ENCODE measurements around the gene PKP2. TPM values are rescaled to one million over a fixed set of nuclear protein-coding genes. Genes with fewer than 3 reads are reported as not detected.

Gene PKP2
- total and polyA plus RNA-seq, 2 of the 13 experiments (the other 11 are each of a cell fraction or from before 2014, with no cell fraction given): 15.1 to 25.3 TPM

DNA sequence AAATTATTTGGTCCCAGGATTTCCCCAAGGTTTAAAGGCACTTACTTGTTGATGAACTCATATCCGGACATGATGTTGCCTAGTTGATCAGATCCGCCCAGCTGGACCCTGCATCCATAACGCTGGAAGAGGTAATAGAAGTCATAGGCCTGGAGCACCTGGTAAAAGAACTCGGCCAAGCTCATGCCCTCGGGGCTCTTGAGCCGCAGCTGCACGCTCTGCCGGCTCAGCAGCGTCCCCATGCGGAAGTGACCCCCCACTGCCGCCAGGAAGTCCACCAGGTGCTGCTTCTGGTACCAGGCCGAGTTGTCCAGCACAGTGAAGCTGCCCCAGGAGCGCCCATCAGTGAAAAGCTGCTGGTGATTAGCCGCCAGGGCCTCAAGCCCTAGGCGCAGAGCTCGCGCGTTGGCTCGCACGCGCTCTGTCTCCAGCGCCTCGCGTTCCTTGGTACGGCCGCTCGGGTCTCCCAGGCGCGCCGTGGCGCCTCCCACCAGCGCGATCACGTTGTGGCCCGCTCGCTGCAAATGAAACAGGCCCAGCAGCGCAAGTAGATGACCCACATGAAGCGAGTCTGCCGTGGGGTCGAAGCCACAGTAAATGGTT is 141.4 kb downstream of the PKP2 start (continued):
- TF ChIP-seq, protein P1, sequence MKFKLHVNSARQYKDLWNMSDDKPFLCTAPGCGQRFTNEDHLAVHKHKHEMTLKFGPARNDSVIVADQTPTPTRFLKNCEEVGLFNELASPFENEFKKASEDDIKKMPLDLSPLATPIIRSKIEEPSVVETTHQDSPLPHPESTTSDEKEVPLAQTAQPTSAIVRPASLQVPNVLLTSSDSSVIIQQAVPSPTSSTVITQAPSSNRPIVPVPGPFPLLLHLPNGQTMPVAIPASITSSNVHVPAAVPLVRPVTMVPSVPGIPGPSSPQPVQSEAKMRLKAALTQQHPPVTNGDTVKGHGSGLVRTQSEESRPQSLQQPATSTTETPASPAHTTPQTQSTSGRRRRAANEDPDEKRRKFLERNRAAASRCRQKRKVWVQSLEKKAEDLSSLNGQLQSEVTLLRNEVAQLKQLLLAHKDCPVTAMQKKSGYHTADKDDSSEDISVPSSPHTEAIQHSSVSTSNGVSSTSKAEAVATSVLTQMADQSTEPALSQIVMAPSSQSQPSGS (CRISPR knock-in tag; IDR thresholded peaks at IDR 0.05): no peak
- TF ChIP-seq, protein P2, sequence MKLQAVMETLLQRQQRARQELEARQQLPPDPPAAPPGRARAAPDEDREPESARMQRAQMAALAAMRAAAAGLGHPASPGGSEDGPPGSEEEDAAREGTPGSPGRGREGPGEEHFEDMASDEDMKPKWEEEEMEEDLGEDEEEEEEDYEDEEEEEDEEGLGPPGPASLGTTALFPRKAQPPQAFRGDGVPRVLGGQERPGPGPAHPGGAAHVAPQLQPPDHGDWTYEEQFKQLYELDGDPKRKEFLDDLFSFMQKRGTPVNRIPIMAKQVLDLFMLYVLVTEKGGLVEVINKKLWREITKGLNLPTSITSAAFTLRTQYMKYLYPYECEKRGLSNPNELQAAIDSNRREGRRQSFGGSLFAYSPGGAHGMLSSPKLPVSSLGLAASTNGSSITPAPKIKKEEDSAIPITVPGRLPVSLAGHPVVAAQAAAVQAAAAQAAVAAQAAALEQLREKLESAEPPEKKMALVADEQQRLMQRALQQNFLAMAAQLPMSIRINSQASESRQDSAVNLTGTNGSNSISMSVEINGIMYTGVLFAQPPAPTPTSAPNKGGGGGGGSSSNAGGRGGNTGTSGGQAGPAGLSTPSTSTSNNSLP (IDR thresholded peaks at IDR 0.05; ENCODE audit: low read depth, low read length): no peak
- TF ChIP-seq FOXP1 (IDR thresholded peaks at IDR 0.05) (no peak), FOXP1 (CRISPR knock-in tag; IDR thresholded peaks at IDR 0.05) (no peak), ZNF841 (CRISPR knock-in tag; IDR thresholded peaks at IDR 0.05; ENCODE audit: borderline replicate concordance) (no peak), ZNF510 (CRISPR knock-in tag; IDR thresholded peaks at IDR 0.05; ENCODE audit: low read depth) (0 out of 2 replicates have a peak, but pooled peaks have one; percentile 34), RAD21 (CRISPR knock-in tag; IDR thresholded peaks at IDR 0.05) (peak; percentile 59), BORCS8-MEF2B (CRISPR knock-in tag; IDR thresholded peaks at IDR 0.05) (no peak)
- TF ChIP-seq, protein P3, sequence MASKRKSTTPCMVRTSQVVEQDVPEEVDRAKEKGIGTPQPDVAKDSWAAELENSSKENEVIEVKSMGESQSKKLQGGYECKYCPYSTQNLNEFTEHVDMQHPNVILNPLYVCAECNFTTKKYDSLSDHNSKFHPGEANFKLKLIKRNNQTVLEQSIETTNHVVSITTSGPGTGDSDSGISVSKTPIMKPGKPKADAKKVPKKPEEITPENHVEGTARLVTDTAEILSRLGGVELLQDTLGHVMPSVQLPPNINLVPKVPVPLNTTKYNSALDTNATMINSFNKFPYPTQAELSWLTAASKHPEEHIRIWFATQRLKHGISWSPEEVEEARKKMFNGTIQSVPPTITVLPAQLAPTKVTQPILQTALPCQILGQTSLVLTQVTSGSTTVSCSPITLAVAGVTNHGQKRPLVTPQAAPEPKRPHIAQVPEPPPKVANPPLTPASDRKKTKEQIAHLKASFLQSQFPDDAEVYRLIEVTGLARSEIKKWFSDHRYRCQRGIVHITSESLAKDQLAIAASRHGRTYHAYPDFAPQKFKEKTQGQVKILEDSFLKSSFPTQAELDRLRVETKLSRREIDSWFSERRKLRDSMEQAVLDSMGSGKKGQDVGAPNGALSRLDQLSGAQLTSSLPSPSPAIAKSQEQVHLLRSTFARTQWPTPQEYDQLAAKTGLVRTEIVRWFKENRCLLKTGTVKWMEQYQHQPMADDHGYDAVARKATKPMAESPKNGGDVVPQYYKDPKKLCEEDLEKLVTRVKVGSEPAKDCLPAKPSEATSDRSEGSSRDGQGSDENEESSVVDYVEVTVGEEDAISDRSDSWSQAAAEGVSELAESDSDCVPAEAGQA (IDR thresholded peaks at IDR 0.05; ENCODE audit: low read depth): no peak
- TF ChIP-seq, protein P3 (CRISPR knock-in tag; IDR thresholded peaks at IDR 0.05; ENCODE audit: borderline replicate concordance): no peak
- TF ChIP-seq, protein P4, sequence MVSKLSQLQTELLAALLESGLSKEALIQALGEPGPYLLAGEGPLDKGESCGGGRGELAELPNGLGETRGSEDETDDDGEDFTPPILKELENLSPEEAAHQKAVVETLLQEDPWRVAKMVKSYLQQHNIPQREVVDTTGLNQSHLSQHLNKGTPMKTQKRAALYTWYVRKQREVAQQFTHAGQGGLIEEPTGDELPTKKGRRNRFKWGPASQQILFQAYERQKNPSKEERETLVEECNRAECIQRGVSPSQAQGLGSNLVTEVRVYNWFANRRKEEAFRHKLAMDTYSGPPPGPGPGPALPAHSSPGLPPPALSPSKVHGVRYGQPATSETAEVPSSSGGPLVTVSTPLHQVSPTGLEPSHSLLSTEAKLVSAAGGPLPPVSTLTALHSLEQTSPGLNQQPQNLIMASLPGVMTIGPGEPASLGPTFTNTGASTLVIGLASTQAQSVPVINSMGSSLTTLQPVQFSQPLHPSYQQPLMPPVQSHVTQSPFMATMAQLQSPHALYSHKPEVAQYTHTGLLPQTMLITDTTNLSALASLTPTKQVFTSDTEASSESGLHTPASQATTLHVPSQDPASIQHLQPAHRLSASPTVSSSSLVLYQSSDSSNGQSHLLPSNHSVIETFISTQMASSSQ (IDR thresholded peaks at IDR 0.05; ENCODE audit: low read depth): no peak
- TF ChIP-seq, protein P4 (CRISPR knock-in tag; IDR thresholded peaks at IDR 0.05; ENCODE audit: borderline replicate concordance): 0 out of 2 replicates have a peak, but pooled peaks have one; percentile 47
- TF ChIP-seq, protein P5, sequence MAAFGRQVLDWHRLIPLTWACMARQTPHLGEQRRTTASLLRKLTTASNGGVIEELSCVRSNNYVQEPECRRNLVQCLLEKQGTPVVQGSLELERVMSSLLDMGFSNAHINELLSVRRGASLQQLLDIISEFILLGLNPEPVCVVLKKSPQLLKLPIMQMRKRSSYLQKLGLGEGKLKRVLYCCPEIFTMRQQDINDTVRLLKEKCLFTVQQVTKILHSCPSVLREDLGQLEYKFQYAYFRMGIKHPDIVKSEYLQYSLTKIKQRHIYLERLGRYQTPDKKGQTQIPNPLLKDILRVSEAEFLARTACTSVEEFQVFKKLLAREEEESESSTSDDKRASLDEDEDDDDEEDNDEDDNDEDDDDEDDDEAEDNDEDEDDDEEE (CRISPR knock-in tag; IDR thresholded peaks at IDR 0.05): no peak
- TF ChIP-seq, protein P6, sequence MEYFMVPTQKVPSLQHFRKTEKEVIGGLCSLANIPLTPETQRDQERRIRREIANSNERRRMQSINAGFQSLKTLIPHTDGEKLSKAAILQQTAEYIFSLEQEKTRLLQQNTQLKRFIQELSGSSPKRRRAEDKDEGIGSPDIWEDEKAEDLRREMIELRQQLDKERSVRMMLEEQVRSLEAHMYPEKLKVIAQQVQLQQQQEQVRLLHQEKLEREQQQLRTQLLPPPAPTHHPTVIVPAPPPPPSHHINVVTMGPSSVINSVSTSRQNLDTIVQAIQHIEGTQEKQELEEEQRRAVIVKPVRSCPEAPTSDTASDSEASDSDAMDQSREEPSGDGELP (IDR thresholded peaks at IDR 0.05; ENCODE audit: borderline replicate concordance, low read depth): peak; percentile 64; the same call in 1 of the 2 replicates
